Measurements from ENCODE around the gene ANGPTL8.

GRCh38 chr19:11199517-11199916 lies 39.9 kb upstream of the ANGPTL8 start:
- no peak for TF ChIP-seq SP1 (IDR thresholded peaks at IDR 0.05; ENCODE audit: low read depth, low read length)
- TF ChIP-seq CTCF (IDR thresholded peaks at IDR 0.05 in 2 of 3, conservative IDR thresholded peaks at IDR 0.05 in 1 of 3; ENCODE audit: control insufficient read depth in 2 of 3, extremely low read depth in 1 of 3, insufficient read depth in 1 of 3, low read depth in 3 of 3, low read length in 3 of 3) = no peak
- no peak for TF ChIP-seq PBX3 (IDR thresholded peaks at IDR 0.05; ENCODE audit: insufficient replicate concordance, low read depth, low read length)
- TF ChIP-seq POU2F2 (IDR thresholded peaks at IDR 0.05; ENCODE audit: borderline replicate concordance, low read depth, low read length) = no peak
- TF ChIP-seq ATF3 (IDR thresholded peaks at IDR 0.05; ENCODE audit: borderline replicate concordance, extremely low read depth, low read depth, low read length) = no peak
- no peak for TF ChIP-seq MLLT1 (IDR thresholded peaks at IDR 0.05)
- TF ChIP-seq RAD21 (IDR thresholded peaks at IDR 0.05; ENCODE audit: insufficient read depth, low read depth, low read length) = no peak
- no peak for TF ChIP-seq POLR2A (IDR thresholded peaks at IDR 0.05; ENCODE audit: low read depth, low read length)
- no peak for TF ChIP-seq KDM1A (IDR thresholded peaks at IDR 0.05; ENCODE audit: borderline replicate concordance)

Measured in GM12878 (cell line).